Measurements from ENCODE around the gene SMCHD1. TPM values are rescaled to one million over a fixed set of nuclear protein-coding genes. Genes with fewer than 3 reads are reported as not detected.

SMCHD1 gene
- total RNA-seq, 2 donors from 2014 or later, result 36.5 to 43.3 TPM

DNA sequence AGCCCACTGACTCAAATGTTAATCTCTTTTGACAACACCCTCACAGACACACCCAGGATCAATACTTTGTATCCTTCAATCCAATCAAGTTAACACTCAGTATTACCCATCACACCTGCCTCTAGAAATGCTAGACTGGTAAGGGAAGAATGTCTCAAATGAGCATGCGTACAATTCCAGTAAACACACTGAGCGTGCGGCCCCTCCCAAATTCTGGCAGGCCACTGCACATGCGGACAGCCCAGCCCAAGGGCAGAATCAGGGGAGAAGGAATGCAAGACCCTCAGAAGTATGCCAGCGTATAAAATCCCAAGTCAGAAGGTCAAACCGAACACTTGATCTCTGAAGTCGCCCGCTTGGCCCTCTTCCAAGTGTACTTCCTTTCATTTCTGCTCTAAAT is 183.7 kb downstream of the SMCHD1 start:
- H3K9me3 ChIP-seq, result no peaks in the 10 kb centered on the region
- no peaks in the 10 kb centered on the region for H3K4me1 ChIP-seq
- H3K4me3 ChIP-seq, result no peak overlapping the region
- no peaks in the 10 kb centered on the region for H3K27me3 ChIP-seq
- DNase-seq, result no peak
- H3K9ac ChIP-seq (ENCODE audit: low read depth in 2 of 2, low read length in 2 of 2), result no peak overlapping the region
- no peaks in the 10 kb centered on the region for H3K36me3 ChIP-seq
- TF ChIP-seq, protein P1, sequence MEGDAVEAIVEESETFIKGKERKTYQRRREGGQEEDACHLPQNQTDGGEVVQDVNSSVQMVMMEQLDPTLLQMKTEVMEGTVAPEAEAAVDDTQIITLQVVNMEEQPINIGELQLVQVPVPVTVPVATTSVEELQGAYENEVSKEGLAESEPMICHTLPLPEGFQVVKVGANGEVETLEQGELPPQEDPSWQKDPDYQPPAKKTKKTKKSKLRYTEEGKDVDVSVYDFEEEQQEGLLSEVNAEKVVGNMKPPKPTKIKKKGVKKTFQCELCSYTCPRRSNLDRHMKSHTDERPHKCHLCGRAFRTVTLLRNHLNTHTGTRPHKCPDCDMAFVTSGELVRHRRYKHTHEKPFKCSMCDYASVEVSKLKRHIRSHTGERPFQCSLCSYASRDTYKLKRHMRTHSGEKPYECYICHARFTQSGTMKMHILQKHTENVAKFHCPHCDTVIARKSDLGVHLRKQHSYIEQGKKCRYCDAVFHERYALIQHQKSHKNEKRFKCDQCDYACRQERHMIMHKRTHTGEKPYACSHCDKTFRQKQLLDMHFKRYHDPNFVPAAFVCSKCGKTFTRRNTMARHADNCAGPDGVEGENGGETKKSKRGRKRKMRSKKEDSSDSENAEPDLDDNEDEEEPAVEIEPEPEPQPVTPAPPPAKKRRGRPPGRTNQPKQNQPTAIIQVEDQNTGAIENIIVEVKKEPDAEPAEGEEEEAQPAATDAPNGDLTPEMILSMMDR (IDR thresholded peaks at IDR 0.05), result no peak
- no peak overlapping the region for H3K27ac ChIP-seq
- intact Hi-C loops (cut with DNase I), result no loop called here

DNA sequence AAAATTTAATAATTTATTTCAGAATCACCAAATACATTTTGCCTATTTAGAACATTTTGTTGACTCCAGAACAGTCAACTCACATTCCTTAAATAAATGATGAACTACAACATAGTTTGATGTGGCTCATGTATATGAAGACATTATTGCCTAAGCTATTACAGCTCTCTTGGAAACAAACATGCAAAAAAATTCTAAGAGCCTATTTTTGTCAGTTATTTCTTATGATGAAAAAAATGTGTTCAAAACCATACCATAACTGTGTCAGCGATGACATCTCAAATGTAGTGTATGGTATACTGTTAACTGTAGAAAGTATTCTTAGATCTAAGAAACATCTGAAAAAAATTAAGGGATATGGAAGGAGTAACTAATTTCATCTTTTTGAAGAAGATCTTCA is 185.0 kb downstream of the SMCHD1 start:
- Histone ChIP-seq H3K36me3 (no peaks in the 10 kb centered on the region), H3K27me3 (no peaks in the 10 kb centered on the region), H3K4me1 (no peaks in the 10 kb centered on the region), H3K9ac (ENCODE audit: low read depth in 2 of 2, low read length in 2 of 2) (no peak overlapping the region), H3K27ac (no peak overlapping the region), H3K9me3 (no peaks in the 10 kb centered on the region), H3K4me3 (no peak overlapping the region)
- intact Hi-C loops (cut with DNase I), result no loop called here
- TF ChIP-seq, protein P1 (IDR thresholded peaks at IDR 0.05), result no peak
- DNase-seq, result no peak

DNA sequence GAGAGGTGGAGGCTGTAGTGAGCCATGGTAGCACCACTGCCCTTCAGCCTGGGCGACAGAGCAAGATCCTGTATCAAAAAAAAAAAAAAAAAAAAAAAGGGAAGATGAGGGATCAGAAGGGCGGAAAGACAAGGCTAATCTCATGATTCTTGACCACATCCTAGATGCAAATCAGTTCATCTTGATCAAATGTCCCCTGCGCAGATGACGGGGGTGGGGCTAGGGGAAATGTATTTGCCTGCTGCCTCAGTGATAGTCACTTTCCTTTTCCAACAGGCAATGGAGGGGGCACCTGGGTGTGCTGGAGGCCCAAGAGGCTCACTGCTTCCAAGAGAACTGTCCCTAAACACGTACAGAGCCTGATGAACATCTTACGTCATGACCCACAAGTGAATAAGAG is 187.6 kb downstream of the SMCHD1 start:
- Histone ChIP-seq H3K4me3 (no peak overlapping the region), H3K9ac (ENCODE audit: low read depth in 2 of 2, low read length in 2 of 2) (no peak overlapping the region), H3K9me3 (no peaks in the 10 kb centered on the region), H3K36me3 (no peaks in the 10 kb centered on the region), H3K27ac (no peak overlapping the region), H3K4me1 (peaks cover 3% of the 10 kb centered on the region), H3K27me3 (peaks cover 21% of the 10 kb centered on the region)
- TF ChIP-seq, protein P1 (IDR thresholded peaks at IDR 0.05), result no peak
- DNase-seq, result peak; percentile 34
- intact Hi-C loops (cut with DNase I), result no loop called here

DNA sequence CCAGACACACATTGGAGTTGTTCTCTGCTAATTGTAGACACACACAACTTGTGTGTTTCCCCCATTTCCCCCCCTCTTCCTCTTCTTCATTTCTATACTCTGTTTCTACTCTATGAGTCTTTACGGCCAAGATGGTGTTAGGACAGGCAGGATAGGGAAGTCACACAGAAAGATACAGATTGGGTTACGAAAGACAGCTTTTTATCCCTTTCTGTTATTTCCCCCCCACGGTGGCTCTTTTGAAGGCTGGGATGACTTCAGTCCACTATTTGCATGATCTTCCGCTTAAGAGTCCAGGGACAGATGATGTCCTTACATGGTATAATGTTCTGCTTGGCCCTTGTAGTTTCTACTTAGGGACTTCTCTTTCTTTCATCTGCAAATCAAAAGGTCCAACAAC is 189.6 kb downstream of the SMCHD1 start:
- Histone ChIP-seq H3K27me3 (peaks cover 30% of the 10 kb centered on the region), H3K27ac (no peak overlapping the region), H3K9ac (ENCODE audit: low read depth in 2 of 2, low read length in 2 of 2) (no peak overlapping the region), H3K4me3 (no peak overlapping the region), H3K4me1 (peaks cover 3% of the 10 kb centered on the region), H3K9me3 (no peaks in the 10 kb centered on the region), H3K36me3 (no peaks in the 10 kb centered on the region)
- TF ChIP-seq, protein P1 (IDR thresholded peaks at IDR 0.05), result no peak
- no peak for DNase-seq
- intact Hi-C loops (cut with DNase I), result no loop called here

DNA sequence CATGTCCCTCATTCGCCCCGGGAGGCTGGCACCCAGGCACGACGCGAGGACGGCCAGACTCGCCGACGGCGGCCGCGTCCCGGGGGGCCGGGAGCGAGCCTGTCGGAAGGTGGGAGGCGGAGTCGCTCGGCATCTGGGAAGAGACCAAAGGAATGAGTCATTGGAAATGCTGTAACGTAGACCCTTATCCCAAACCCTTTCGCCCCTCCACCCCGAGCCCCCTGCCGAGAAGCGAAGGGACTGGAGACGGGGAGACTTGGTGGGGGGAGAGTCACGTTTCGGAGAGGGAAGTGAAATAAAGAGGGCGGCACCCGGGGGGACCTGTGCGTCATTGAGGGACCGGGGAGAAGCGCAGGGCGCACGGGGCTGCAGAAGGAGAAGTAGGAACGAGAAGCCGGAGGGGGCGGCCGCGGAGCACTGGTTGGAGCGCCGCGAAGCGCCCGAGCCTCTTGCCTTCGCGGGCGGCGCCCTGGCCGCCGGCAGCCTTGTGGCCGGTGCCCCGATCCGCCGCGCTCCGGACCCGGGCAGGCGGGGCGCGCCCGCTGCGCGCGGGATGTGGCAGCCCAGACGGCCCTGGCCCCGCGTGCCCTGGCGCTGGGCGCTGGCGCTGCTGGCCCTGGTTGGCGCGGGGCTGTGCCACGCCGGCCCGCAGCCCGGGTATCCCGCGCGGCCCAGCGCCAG is 191.2 kb downstream of the SMCHD1 start, which contains the start of gene EMILIN2:
Gene EMILIN2 (plus strand): TSS at position 371 of the 681 bp plus-strand sequence. CDS start 183 bp downstream, at position 554.
- Histone ChIP-seq H3K9ac (ENCODE audit: low read depth in 2 of 2, low read length in 2 of 2) (peak within 1 kb of the TSS; percentile 38 to 54), H3K36me3 (no peaks in the 10 kb centered on the region), H3K4me1 (peaks cover 3% of the 10 kb centered on the region), H3K27ac (peak within 1 kb of the TSS; percentile 53), H3K4me3 (peak within 1 kb of the TSS; percentile 33), H3K9me3 (no peaks in the 10 kb centered on the region), H3K27me3 (peaks cover 30% of the 10 kb centered on the region)
- peak; percentile 59 for DNase-seq
- intact Hi-C loops (cut with DNase I), result no loop called here
- TF ChIP-seq, protein P1 (IDR thresholded peaks at IDR 0.05), result no peak

All from colonic mucosa (tissue), 4 donors.